HepG2 (cell line): ENCODE results near the gene MPG. TPM values are rescaled to one million over a fixed set of nuclear protein-coding genes. Genes with fewer than 3 reads are reported as not detected.

Source experiments
- ATAC-seq: fragments of 200-7000 bp; cut with Tn5 transposase; 3 replicates; pipeline ENCODE4 v1.9.1; 2020; ENCODE audit warnings: mild to moderate bottlenecking, moderate library complexity
- BruUV-seq: library from RNA; stranded (reverse); fragments of 400-500 nt; replicated peaks from 2 replicates; lab custom pipeline; 2021; lab: Mats Ljungman, UMichigan
- CTCF ChIA-PET: fragments of 300-600 bp; formaldehyde crosslinking; extraction: SDS; loops from one replicate; lab custom pipeline; 2021; ENCODE audit warnings: low total read pairs, inconsistent platforms, low intra/inter-chr PET ratio; lab: Yijun Ruan, JAX
- POLR2A ChIA-PET: fragments of 350-600 bp; sonication (Branson Sonifier 250); formaldehyde crosslinking; loops from one replicate; lab custom pipeline; 2020; ENCODE audit warnings: antibody characterized with exemption, inconsistent platforms; lab: Yijun Ruan, JAX
- DNase-seq: peaks from one replicate; pipeline ENCODE4 v3.0.0-alpha.2; 2015; ENCODE audit warnings: low spot score
- FAIRE-seq: peaks from 3 replicates; lab custom pipeline; 2011; peaks lifted over from hg19 to GRCh38; lab: Jason Lieb, UNC
- H2AFZ ChIP-seq: one replicate; pipeline ENCODE4 v1.6.1; 2011; ENCODE audit warnings: low read length, inconsistent platforms
- H3K27ac ChIP-seq: fragments of 300-600 bp; 3 replicates; pipeline ENCODE4 v1.8.0; 2011; ENCODE audit warnings: mixed run types, mild to moderate bottlenecking, mixed read lengths, low read length, inconsistent platforms; ENCODE audit not compliant: insufficient read depth; ENCODE audit errors: extremely low read length
- H3K27me3 ChIP-seq, 2 experiments: fragments of 200-600 bp in 1 of 2; 2 replicates in 1 of 2; 3 replicates in 1 of 2; pipeline versions ENCODE4 v1.6.0 to v1.8.0; 2011; ENCODE audit warnings: low read length in 2 of 2, mild to moderate bottlenecking in 2 of 2, moderate library complexity in 2 of 2, inconsistent platforms in 1 of 2; ENCODE audit not compliant: insufficient read depth in 2 of 2, control insufficient read depth in 1 of 2
- H3K36me3 ChIP-seq, 2 experiments: fragments of 200-600 bp in 1 of 2; replicated peaks in 1 of 2; 2 replicates in 1 of 2; 3 replicates in 1 of 2; pipeline versions ENCODE4 v1.5.1 to v1.8.0; 2011; ENCODE audit warnings: low read length in 2 of 2, inconsistent platforms in 1 of 2; ENCODE audit not compliant: insufficient read depth in 2 of 2, control insufficient read depth in 1 of 2
- H3K4me1 ChIP-seq: 2 replicates; pipeline ENCODE4 v1.5.1; 2012; ENCODE audit warnings: low read length, inconsistent platforms; ENCODE audit not compliant: insufficient read depth
- H3K4me2 ChIP-seq: 2 replicates; pipeline ENCODE4 v1.6.0; 2011; ENCODE audit warnings: low read depth, low read length, inconsistent platforms
- H3K4me3 ChIP-seq, 3 experiments: fragments of 200-600 bp in 1 of 3; sonication (generic), shearing (Covaris generic) in 1 of 3; replicated peaks in 1 of 3; 2 replicates each; pipeline ENCODE4 v1.5.1; 2011 to 2016; ENCODE audit warnings: low read length in 3 of 3, inconsistent platforms in 2 of 3, low read depth in 2 of 3, mild to moderate bottlenecking in 2 of 3, control low read depth in 1 of 3, mixed read lengths in 1 of 3; ENCODE audit not compliant: insufficient read depth in 1 of 3
- H3K79me2 ChIP-seq: one replicate; pipeline ENCODE4 v1.6.1; 2011; ENCODE audit warnings: low read length, inconsistent platforms; ENCODE audit not compliant: insufficient read depth
- H3K9ac ChIP-seq: 2 replicates; pipeline ENCODE4 v1.6.0; 2011; ENCODE audit warnings: mild to moderate bottlenecking, low read depth, low read length, inconsistent platforms; ENCODE audit not compliant: insufficient read depth
- H3K9me3 ChIP-seq: 2 replicates; pipeline ENCODE4 v1.5.1; 2012; ENCODE audit warnings: mild to moderate bottlenecking, low read length
- H4K20me1 ChIP-seq: 2 replicates; pipeline ENCODE4 v1.6.0; 2011; ENCODE audit warnings: inconsistent platforms, mild to moderate bottlenecking, low read length, moderate library complexity; ENCODE audit not compliant: insufficient read depth
- ATF7 ChIP-seq, 2 experiments: fragments of 450-650 bp in 1 of 2; sonication (generic) in 1 of 2; formaldehyde crosslinking in 1 of 2; IDR thresholded peaks; 2 replicates each; pipeline versions ENCODE4 v1.4.0 to v1.6.1; 2016 to 2020; ENCODE audit warnings: antibody characterized with exemption in 1 of 2, mild to moderate bottlenecking in 1 of 2, missing genetic modification reagents in 1 of 2
- POLR2A ChIP-seq, 2 experiments: IDR thresholded peaks; 2 replicates each; pipeline ENCODE4 v1.6.1; 2011; ENCODE audit warnings: low read depth in 2 of 2, low read length in 2 of 2, mild to moderate bottlenecking in 1 of 2, moderate library complexity in 1 of 2; ENCODE audit not compliant: insufficient read depth in 1 of 2
- ZFP36L2 ChIP-seq: sonication (generic); formaldehyde crosslinking; IDR thresholded peaks from 2 replicates; pipeline ENCODE4 v1.4.0; 2020; ENCODE audit warnings: missing genetic modification reagents
- ZNF136 ChIP-seq: sonication (generic); formaldehyde crosslinking; IDR thresholded peaks from 2 replicates; pipeline ENCODE4 v1.8.1; 2022; ENCODE audit warnings: low read depth, mild to moderate bottlenecking, moderate library complexity, missing genetic modification reagents
- ZNF280B ChIP-seq: sonication (generic); formaldehyde crosslinking; IDR thresholded peaks from 2 replicates; pipeline ENCODE4 v1.5.0; 2020; ENCODE audit warnings: missing genetic modification reagents, mild to moderate bottlenecking, borderline replicate concordance
- ZNF432 ChIP-seq: sonication (generic); formaldehyde crosslinking; IDR thresholded peaks from 2 replicates; pipeline ENCODE4 v1.5.0; 2020; ENCODE audit warnings: missing genetic modification reagents, mild to moderate bottlenecking, borderline replicate concordance
- ZNF441 ChIP-seq: sonication (generic); formaldehyde crosslinking; IDR thresholded peaks from 2 replicates; pipeline ENCODE4 v1.7.0; 2021; ENCODE audit warnings: missing genetic modification reagents, borderline replicate concordance
- ZNF678 ChIP-seq: sonication (generic); formaldehyde crosslinking; IDR thresholded peaks from 2 replicates; pipeline ENCODE4 v1.4.0; 2020; ENCODE audit warnings: mild to moderate bottlenecking, missing genetic modification reagents
- WGBS: methylation state at CpG from one replicate; pipeline ENCODE4 v1.1.6; 2017; ENCODE audit warnings: low lambda C conversion rate; 5-methylcytosine and 5-hydroxymethylcytosine counted together
- in situ Hi-C: cut with HindIII; loops from 2 replicates; pipeline ENCODE4 v1.10.0; 2017; ENCODE audit warnings: low pct_unique_long_range_greater_than_20kb; ENCODE audit not compliant: extremely low pct_ligation_motif_present
- intact Hi-C: fragments of 100-400 bp; cut with micrococcal nuclease; formaldehyde crosslinking; loops from one replicate; pipeline ENCODE4 v1.10.0; 2022; ENCODE audit not compliant: unreplicated experiment
- polyA plus RNA-seq, 8 experiments: library from polyadenylated mRNA; depleted of rRNA in 3 of 8; stranded (reverse) in 7 of 8; unstranded in 1 of 8; fragments of >200 nt; fragmentation: Illumina TruSeq in 4 of 8; extraction: Trizol in 4 of 8; gene quantifications; 2 replicates each; pipeline versions ENCODE4 v1.2.1 to v1.2.3, GENCODE V29; 2011 to 2016; ENCODE audit warnings: low read depth in 4 of 8, missing spikeins in 1 of 8, mixed read lengths in 1 of 8; ENCODE audit not compliant: insufficient read depth in 1 of 8
- total RNA-seq, 5 experiments: library from RNA; depleted of rRNA; stranded (reverse); fragments of >200 nt; fragmentation: Illumina TruSeq; extraction: Trizol; gene quantifications; 2 replicates each; pipeline ENCODE4 v1.2.3, GENCODE V29; 2016; ENCODE audit warnings: low read depth in 1 of 5

The MPG gene
- total and polyA plus RNA-seq, 2 of the 13 experiments (the other 11 are each of a cell fraction or from before 2014, with no cell fraction given): 59.1 to 62.5 TPM

DNA sequence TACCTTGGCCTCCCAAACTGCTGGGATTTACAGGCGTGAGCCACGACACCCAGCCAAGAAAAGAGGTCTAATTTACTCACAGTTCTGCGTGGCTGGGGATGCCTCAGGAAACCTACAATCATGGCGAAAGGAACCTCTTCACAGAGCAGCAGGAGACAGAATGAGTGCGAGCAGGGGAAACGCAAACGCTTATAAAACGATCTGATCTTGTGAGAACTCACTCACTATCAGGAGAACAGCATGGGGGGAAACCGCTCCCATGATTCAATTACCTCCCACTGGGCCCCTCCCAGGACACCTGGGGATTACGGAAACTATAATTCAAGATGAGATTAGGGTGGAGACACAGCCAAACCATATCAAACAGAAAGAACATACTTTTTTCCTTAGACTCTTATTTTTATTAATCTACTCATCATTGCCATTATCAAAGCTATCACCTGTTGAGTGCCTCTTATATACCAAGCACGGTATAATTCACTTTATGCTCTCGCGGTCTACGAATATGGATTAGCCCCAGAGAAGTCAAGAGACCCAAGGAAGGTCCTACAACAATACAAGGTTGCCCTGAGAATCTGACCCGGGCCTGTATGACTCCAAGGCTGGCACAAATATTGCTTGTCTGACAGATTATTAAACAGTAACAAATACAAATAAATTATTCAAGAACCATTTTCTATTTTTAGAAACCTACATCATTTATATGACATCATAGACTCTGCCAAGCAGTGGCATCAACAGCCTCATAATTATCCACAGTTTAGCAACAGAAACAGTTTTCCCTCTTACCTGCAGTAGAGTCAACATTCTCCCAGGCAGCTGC is 27.0 kb upstream of the MPG start:
- CTCF ChIA-PET: no interaction called here
- WGBS: 92% methylated on average over 15 of the region's 15 CpGs
- Histone ChIP-seq H3K4me1 (peaks cover 38% of the 10 kb centered on the region), H3K36me3 (peaks cover 7 to 27% of the 10 kb centered on the region in 2 experiments; a peak in 4 of 5 replicates), H3K9me3 (no peaks in the 10 kb centered on the region), H3K79me2 (peaks cover 20% of the 10 kb centered on the region), H2AFZ (no peak overlapping the region), H3K9ac (no peak overlapping the region), H3K4me3 (no peak overlapping the region), H3K27me3 (no peaks in the 10 kb centered on the region; a peak in 1 of 5 replicates), H3K27ac (no peak overlapping the region), H3K4me2 (peak overlapping the region; percentile 39; the same call in 1 of the 2 replicates), H4K20me1 (no peaks in the 10 kb centered on the region)
- BruUV-seq: TSS peak; percentile 61
- no peak for DNase-seq
- FAIRE-seq: no peak
- no peak for ATAC-seq
- in situ Hi-C loops: no loop called here
- intact Hi-C loops: no loop called here
- POLR2A ChIA-PET: no interaction called here
- TF ChIP-seq ZFP36L2 (CRISPR knock-in tag) (no peak), ZNF432 (CRISPR knock-in tag) (no peak), ZNF136 (CRISPR knock-in tag) (no peak), ZNF441 (CRISPR knock-in tag) (no peak), ZNF678 (CRISPR knock-in tag) (no peak), POLR2A (IDR thresholded peaks at IDR 0.05; ENCODE audit: insufficient read depth in 1 of 2, low read depth in 2 of 2, low read length in 2 of 2) (no peak), ATF7 (IDR thresholded peaks at IDR 0.05) (peak; percentile 48), ATF7 (CRISPR knock-in tag; IDR thresholded peaks at IDR 0.05) (no peak), ZNF280B (CRISPR knock-in tag) (no peak)
